Large intestine (tissue), 12 donors: ENCODE results near the gene PLA2G10. TPM values are rescaled to one million over a fixed set of nuclear protein-coding genes. Genes with fewer than 3 reads are reported as not detected.
"Not testable (repeated sequence)": the region's sequence is repeated elsewhere in the genome, so short reads cannot be mapped to it uniquely, and the experiment has no call there.

Source experiments
- DNase-seq, 2 donors: peaks; one replicate each; pipeline versions ENCODE4 v3.0.0 to v3.0.0-alpha.2; 2013
- H3K27ac ChIP-seq: one replicate; pipeline ENCODE4 v1.5.1; 2013; ENCODE audit warnings: low read length
- H3K27me3 ChIP-seq: 2 replicates; pipeline ENCODE4 v1.6.1; 2013; ENCODE audit warnings: low read length; ENCODE audit not compliant: control insufficient read depth, insufficient read depth
- H3K36me3 ChIP-seq: 2 replicates; pipeline ENCODE4 v1.6.1; 2013; ENCODE audit warnings: low read length; ENCODE audit not compliant: control insufficient read depth, insufficient read depth
- H3K4me1 ChIP-seq: one replicate; pipeline ENCODE4 v1.6.1; 2013; ENCODE audit warnings: low read length; ENCODE audit not compliant: control insufficient read depth, insufficient read depth
- H3K4me3 ChIP-seq: one replicate; pipeline ENCODE4 v1.5.1; 2013; ENCODE audit warnings: low read length
- H3K9me3 ChIP-seq: one replicate; pipeline ENCODE4 v1.6.1; 2013; ENCODE audit warnings: mild to moderate bottlenecking, low read depth, low read length, moderate library complexity; ENCODE audit not compliant: control insufficient read depth
- WGBS: methylation state at CpG from one replicate; pipeline ENCODE4 v1.1.5; 2013; ENCODE audit warnings: low lambda C conversion rate; ENCODE audit not compliant: insufficient coverage; 5-methylcytosine and 5-hydroxymethylcytosine counted together
- long read RNA-seq, 11 donors: transcript quantifications; one replicate each; lab custom pipeline, GENCODE V29; 2026
- polyA plus RNA-seq: library from polyadenylated mRNA; unstranded; fragments of 120-200 nt; gene quantifications from one replicate; pipeline ENCODE4 v1.2.1, GENCODE V29; 2013

Gene PLA2G10
- polyA plus RNA-seq = 1.2 TPM
- long read RNA-seq, donor 1, partial matches to known transcripts = 0 of 1 reads
- long read RNA-seq, donor 1, other reads (novel, unspliced or antisense) = 0 of 1 reads
- long read RNA-seq, donor 2, partial matches to known transcripts = 0 of 1 reads
- long read RNA-seq, donor 2, other reads (novel, unspliced or antisense) = 0 of 1 reads
- long read RNA-seq, donor 3 = 0 reads
- long read RNA-seq, donor 4 = 0 reads
- long read RNA-seq, donor 5 = 0 reads
- long read RNA-seq, donor 6, partial matches to known transcripts = 0 of 1 reads
- long read RNA-seq, donor 6, other reads (novel, unspliced or antisense) = 0 of 1 reads
- long read RNA-seq, donor 7, partial matches to known transcripts = 0 of 2 reads
- long read RNA-seq, donor 7, other reads (novel, unspliced or antisense) = 0 of 2 reads
- long read RNA-seq, donor 8, partial matches to known transcripts = 0 of 2 reads
- long read RNA-seq, donor 8, other reads (novel, unspliced or antisense) = 0 of 2 reads
- long read RNA-seq, donor 9, partial matches to known transcripts = 0 of 2 reads
- long read RNA-seq, donor 9, other reads (novel, unspliced or antisense) = 0 of 2 reads
- long read RNA-seq, donor 10, partial matches to known transcripts = 0 of 4 reads
- long read RNA-seq, donor 10, other reads (novel, unspliced or antisense) = 0 of 4 reads
- long read RNA-seq, donor 11 = 0 reads

DNA sequence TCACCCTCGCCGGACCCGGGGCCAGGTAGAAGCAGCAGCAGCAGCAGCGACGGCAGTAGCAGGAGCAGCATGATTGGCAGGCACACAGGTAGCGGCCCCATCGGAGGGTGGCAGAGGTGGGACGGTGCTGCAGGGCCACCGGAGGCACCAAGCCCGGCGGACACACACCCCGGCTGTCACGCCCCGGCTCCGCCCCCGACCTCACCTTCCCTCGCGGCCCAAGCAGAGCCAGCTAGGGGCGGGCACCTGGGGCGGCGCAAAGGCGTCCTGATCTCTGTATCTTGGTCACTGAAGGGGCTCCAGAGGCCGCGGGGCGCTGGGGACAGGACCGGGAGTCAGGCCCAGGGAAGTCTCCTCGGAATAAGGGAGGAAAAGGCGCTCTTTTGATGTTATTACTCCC, at the start of gene PLA2G10:
TSS of gene PLA2G10 (minus strand) at position 180 of the 400 bp plus-strand sequence. CDS start at position 101, 79 bp downstream.
- not testable (repeated sequence) for H3K27me3 ChIP-seq, H3K27ac ChIP-seq, H3K9me3 ChIP-seq, H3K4me1 ChIP-seq, DNase-seq, H3K4me3 ChIP-seq, H3K36me3 ChIP-seq
- WGBS = no CpG with 5 or more reads among the region's 28 CpGs

DNA sequence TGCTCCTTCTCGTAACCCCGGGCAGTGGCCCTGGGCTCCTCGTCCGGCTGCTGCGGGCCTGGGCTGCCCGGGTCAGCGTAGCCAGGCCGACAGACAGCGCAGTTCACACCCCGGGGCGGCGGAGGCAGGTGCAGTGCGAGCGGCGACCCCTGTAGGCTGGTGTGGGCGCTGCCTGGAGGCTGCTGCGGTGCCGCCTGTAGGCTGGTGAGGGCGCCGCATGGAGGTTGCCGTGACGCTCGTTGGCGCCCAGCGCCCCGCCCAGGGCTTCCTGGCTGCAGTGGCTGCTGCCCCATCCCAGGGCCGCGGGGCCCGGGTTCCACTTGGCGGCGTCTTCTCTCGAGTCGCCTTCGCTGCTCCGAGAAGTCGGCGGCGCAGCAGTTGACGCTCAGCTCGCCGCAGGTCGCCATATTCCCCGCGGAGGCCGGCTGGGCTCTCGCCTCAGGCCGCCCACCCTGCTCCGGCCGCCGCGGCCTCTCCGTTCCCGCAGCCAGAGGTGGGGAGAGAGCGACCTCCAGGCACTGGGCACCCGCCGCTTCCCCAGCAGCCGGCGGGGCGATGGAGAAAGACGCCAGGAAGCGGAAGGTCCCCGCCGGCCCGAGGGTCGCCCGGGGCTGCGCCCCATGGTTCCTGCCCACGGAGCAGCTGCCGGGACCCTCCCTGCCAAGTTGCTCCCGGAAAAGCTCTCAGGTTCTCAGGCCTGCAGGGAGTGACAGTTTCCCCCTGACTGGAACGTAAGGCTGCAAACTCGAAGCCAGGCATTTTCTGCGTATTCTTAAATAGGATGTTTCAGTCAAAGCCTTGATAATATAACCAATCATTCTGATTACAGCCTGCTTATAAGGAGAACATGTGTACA, 48.4 kb upstream of the PLA2G10 start, which contains the start of gene NPIPA2:
TSS of gene NPIPA2 (plus strand) at position 261 of the 856 bp plus-strand sequence. CDS start 5,533 bp downstream, outside the sequence.
- not testable (repeated sequence) for H3K4me3 ChIP-seq, H3K27ac ChIP-seq, H3K9me3 ChIP-seq, H3K4me1 ChIP-seq, H3K36me3 ChIP-seq, DNase-seq, H3K27me3 ChIP-seq
- no CpG with 5 or more reads among the region's 73 CpGs for WGBS

DNA sequence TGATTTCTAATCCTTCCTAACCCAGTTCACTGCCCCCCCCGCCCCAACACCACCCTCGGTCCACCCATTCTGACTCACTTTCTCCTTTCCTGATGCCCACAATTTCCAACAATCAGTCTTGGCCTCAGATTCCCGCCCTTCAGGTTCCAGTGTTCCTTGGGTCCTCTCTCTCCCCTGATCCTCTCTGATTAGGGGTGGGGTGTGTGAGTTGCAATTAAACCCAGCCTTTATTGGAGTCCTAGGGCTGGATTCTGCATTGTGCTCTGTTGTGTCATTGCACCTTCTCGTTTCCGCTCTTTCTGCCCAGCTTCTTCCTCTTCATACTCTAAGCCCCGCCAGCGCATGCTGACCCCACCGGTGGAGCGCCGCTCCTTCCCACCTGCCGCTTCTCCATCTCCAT, 47.7 kb upstream of the PLA2G10 start:
- not testable (repeated sequence) for H3K27me3 ChIP-seq, H3K36me3 ChIP-seq, H3K4me3 ChIP-seq, H3K4me1 ChIP-seq, DNase-seq, H3K27ac ChIP-seq, H3K9me3 ChIP-seq
- no CpG with 5 or more reads among the region's 11 CpGs for WGBS

- not testable (repeated sequence) for H3K4me1 ChIP-seq, DNase-seq, H3K4me3 ChIP-seq, H3K9me3 ChIP-seq, H3K27ac ChIP-seq, H3K27me3 ChIP-seq, H3K36me3 ChIP-seq
- no CpG with 5 or more reads among the region's 10 CpGs for WGBS
These were observed 46.8 kb upstream of the PLA2G10 start for GRCh38 chr16:14740832-14741385.

DNA sequence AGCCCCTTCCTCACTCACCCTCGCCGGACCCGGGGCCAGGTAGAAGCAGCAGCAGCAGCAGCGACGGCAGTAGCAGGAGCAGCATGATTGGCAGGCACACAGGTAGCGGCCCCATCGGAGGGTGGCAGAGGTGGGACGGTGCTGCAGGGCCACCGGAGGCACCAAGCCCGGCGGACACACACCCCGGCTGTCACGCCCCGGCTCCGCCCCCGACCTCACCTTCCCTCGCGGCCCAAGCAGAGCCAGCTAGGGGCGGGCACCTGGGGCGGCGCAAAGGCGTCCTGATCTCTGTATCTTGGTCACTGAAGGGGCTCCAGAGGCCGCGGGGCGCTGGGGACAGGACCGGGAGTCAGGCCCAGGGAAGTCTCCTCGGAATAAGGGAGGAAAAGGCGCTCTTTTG, 39.1 kb upstream of the PLA2G10 start:
- H3K4me1 ChIP-seq, DNase-seq, H3K27ac ChIP-seq, H3K27me3 ChIP-seq, H3K36me3 ChIP-seq, H3K9me3 ChIP-seq, H3K4me3 ChIP-seq: not testable (repeated sequence)
- WGBS = no CpG with 5 or more reads among the region's 28 CpGs

GRCh38 chr16:14703156-14704011, 9.3 kb upstream of the PLA2G10 start, which contains the start of gene NPIPA3:
Gene NPIPA3 (plus strand): TSS chr16:14703411. CDS start chr16:14708944, 5,533 bp downstream.
- not testable (repeated sequence) for H3K27me3 ChIP-seq, H3K4me1 ChIP-seq, DNase-seq, H3K4me3 ChIP-seq, H3K27ac ChIP-seq, H3K36me3 ChIP-seq, H3K9me3 ChIP-seq
- no CpG with 5 or more reads among the region's 73 CpGs for WGBS

GRCh38 chr16:14702672-14703071, 8.6 kb upstream of the PLA2G10 start:
- not testable (repeated sequence) for H3K27ac ChIP-seq, H3K4me1 ChIP-seq, H3K9me3 ChIP-seq, H3K27me3 ChIP-seq, H3K4me3 ChIP-seq, H3K36me3 ChIP-seq, DNase-seq
- WGBS = no CpG with 5 or more reads among the region's 11 CpGs

DNA sequence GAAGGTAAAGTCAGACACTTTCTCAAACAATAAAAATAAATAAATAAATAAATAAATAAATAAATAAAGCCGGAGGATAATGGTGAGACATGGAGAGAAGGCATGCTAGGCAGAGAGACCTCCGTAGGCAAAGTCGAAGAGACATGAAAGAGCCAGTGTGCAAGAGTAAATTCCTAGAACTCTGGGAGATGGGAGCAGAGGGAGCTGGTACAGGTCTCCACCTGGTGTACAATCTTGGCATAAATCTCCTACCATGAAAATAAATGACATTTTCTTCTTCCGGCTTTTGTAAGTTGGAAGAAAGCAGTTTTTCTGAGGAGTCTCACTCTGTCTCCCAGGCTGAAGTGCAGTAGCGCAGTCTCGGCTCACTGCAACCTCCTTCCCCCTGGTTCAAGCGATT, 7.8 kb upstream of the PLA2G10 start:
- no CpG with 5 or more reads among the region's 7 CpGs for WGBS
- not testable (repeated sequence) for H3K4me3 ChIP-seq, DNase-seq

GRCh38 chr16:14685870-14686793, 8.0 kb downstream of the PLA2G10 start:
- DNase-seq, H3K4me3 ChIP-seq, H3K4me1 ChIP-seq, H3K27me3 ChIP-seq, H3K36me3 ChIP-seq, H3K27ac ChIP-seq, H3K9me3 ChIP-seq: not testable (repeated sequence)
- WGBS = 90% methylated on average over 2 of the region's 15 CpGs

More for the DNA sequence above, 7.8 kb upstream of the PLA2G10 start:
- H3K27me3 ChIP-seq, H3K36me3 ChIP-seq, H3K4me1 ChIP-seq, H3K27ac ChIP-seq, H3K9me3 ChIP-seq: not testable (repeated sequence)
